Lower lobe of right lung (tissue), 2 donors: ENCODE measurements around the gene RAB11FIP2. TPM values are rescaled to one million over a fixed set of nuclear protein-coding genes. Genes with fewer than 3 reads are reported as not detected.

Source experiments
- ATAC-seq, 2 donors: fragments of 200-7000 bp; cut with Tn5 transposase; one replicate each; pipeline ENCODE4 v1.9.1; 2020 to 2022; ENCODE audit warnings: mild to moderate bottlenecking in 2 of 2, moderate library complexity in 2 of 2
- DNase-seq: peaks from one replicate; pipeline ENCODE4 v3.0.0-alpha.2; 2020
- H3K27ac ChIP-seq: fragments of 200-600 bp; one replicate; pipeline ENCODE4 v1.8.0; 2022
- H3K27me3 ChIP-seq: fragments of 200-600 bp; one replicate; pipeline ENCODE4 v1.8.0; 2022; ENCODE audit warnings: low read depth
- H3K36me3 ChIP-seq: fragments of 200-600 bp; one replicate; pipeline ENCODE4 v1.8.0; 2022; ENCODE audit warnings: mild to moderate bottlenecking
- H3K4me1 ChIP-seq: fragments of 200-600 bp; one replicate; pipeline ENCODE4 v1.8.0; 2022
- H3K4me3 ChIP-seq: fragments of 200-600 bp; one replicate; pipeline ENCODE4 v1.8.0; 2022; ENCODE audit warnings: mild to moderate bottlenecking
- H3K9me3 ChIP-seq: fragments of 200-600 bp; one replicate; pipeline ENCODE4 v1.8.0; 2022
- CTCF ChIP-seq: fragments of 200-600 bp; IDR thresholded peaks from one replicate; pipeline ENCODE4 v1.8.0; 2022; ENCODE audit warnings: antibody characterized with exemption, mild to moderate bottlenecking
- intact Hi-C: fragments of 100-400 bp; cut with DNase I; formaldehyde crosslinking; loops from one replicate; pipeline ENCODE4 v1.11.0; 2022
- total RNA-seq: library from RNA; stranded (reverse); fragmentation: NEBNext Ultra II Directional; extraction: Animal tissue kit (Norgen Biotek cat#: 25700); gene quantifications from one replicate; pipeline ENCODE4 v1.2.1, GENCODE V29; 2021
- donor health status: DM: no; HTN: yes; CAD: no; lungs with severe emphysema.

The RAB11FIP2 gene
- total RNA-seq, 1 donor from 2014 or later: 31.0 TPM

DNA sequence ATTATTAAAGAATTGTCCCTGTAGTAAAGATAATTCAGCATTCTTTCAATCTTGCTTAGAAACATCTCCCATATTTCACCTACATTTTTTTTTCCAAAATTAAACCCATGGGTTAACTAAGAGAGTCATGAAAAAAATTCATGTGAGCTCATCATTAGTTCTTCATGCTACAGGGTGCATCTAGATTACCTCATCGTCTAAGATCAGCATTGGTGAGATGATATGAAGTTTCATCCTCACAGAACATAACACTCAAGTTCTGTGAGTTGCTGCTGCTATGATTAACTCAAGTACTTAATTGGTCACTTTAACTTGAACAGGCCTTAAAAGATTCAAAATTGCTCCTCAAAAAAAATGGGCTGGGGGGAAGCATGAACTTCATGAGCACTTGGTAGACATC is 50.0 kb downstream of the RAB11FIP2 start:
- intact Hi-C loops: no loop called here
- ATAC-seq: no peak
- no peak for TF ChIP-seq CTCF

GRCh38 chr10:117994771-117995170 is 52.0 kb downstream of the RAB11FIP2 start:
- H3K36me3 ChIP-seq: no peaks in the 10 kb centered on the region
- H3K9me3 ChIP-seq: no peaks in the 10 kb centered on the region
- H3K4me3 ChIP-seq: no peak overlapping the region
- no peaks in the 10 kb centered on the region for H3K27me3 ChIP-seq
- ATAC-seq: no peak
- no peak for TF ChIP-seq CTCF
- intact Hi-C loops: no loop called here
- no peak overlapping the region for H3K27ac ChIP-seq
- H3K4me1 ChIP-seq: no peaks in the 10 kb centered on the region
- DNase-seq: no peak

More for the DNA sequence above, 50.0 kb downstream of the RAB11FIP2 start:
- Histone ChIP-seq H3K4me1 (no peaks in the 10 kb centered on the region), H3K9me3 (no peaks in the 10 kb centered on the region), H3K36me3 (no peaks in the 10 kb centered on the region), H3K27ac (no peak overlapping the region), H3K4me3 (no peak overlapping the region), H3K27me3 (no peaks in the 10 kb centered on the region)
- DNase-seq: no peak

GRCh38 chr10:117993166-117993565 is 53.6 kb downstream of the RAB11FIP2 start:
- ATAC-seq: no peak
- H3K9me3 ChIP-seq: no peaks in the 10 kb centered on the region
- no peak for TF ChIP-seq CTCF
- no peak overlapping the region for H3K4me3 ChIP-seq
- intact Hi-C loops: no loop called here
- no peaks in the 10 kb centered on the region for H3K4me1 ChIP-seq
- no peaks in the 10 kb centered on the region for H3K27me3 ChIP-seq
- H3K27ac ChIP-seq: no peak overlapping the region
- no peaks in the 10 kb centered on the region for H3K36me3 ChIP-seq
- DNase-seq: no peak

- H3K4me3 ChIP-seq: no peak overlapping the region
- TF ChIP-seq CTCF: no peak
- no peaks in the 10 kb centered on the region for H3K36me3 ChIP-seq
- intact Hi-C loops: no loop called here
- H3K9me3 ChIP-seq: no peaks in the 10 kb centered on the region
- no peaks in the 10 kb centered on the region for H3K4me1 ChIP-seq
- DNase-seq (no peak), ATAC-seq (no peak)
- H3K27ac ChIP-seq: no peak overlapping the region
- no peaks in the 10 kb centered on the region for H3K27me3 ChIP-seq
Measured at GRCh38 chr10:117991701-117992100, 55.0 kb downstream of the RAB11FIP2 start.

GRCh38 chr10:117989962-117990361 is 56.8 kb downstream of the RAB11FIP2 start:
- no peak for DNase-seq
- no peak overlapping the region for H3K27ac ChIP-seq
- no peak for TF ChIP-seq CTCF
- intact Hi-C loops: no loop called here
- H3K4me1 ChIP-seq: no peaks in the 10 kb centered on the region
- no peaks in the 10 kb centered on the region for H3K36me3 ChIP-seq
- no peaks in the 10 kb centered on the region for H3K9me3 ChIP-seq
- no peak for ATAC-seq
- no peak overlapping the region for H3K4me3 ChIP-seq
- no peaks in the 10 kb centered on the region for H3K27me3 ChIP-seq

- ATAC-seq (no peak), DNase-seq (no peak)
- no peaks in the 10 kb centered on the region for H3K36me3 ChIP-seq
- no peak for TF ChIP-seq CTCF
- no peaks in the 10 kb centered on the region for H3K27me3 ChIP-seq
- no peaks in the 10 kb centered on the region for H3K4me1 ChIP-seq
- H3K27ac ChIP-seq: no peak overlapping the region
- H3K9me3 ChIP-seq: no peaks in the 10 kb centered on the region
- H3K4me3 ChIP-seq: no peak overlapping the region
- intact Hi-C loops: no loop called here
Measured at GRCh38 chr10:117988814-117989213, 57.9 kb downstream of the RAB11FIP2 start.
